Endothelial cell of umbilical vein (primary cell): ENCODE data around the gene BLNK. TPM values are rescaled to one million over a fixed set of nuclear protein-coding genes. Genes with fewer than 3 reads are reported as not detected.

ENCODE experiments used
- BruUV-seq: library from RNA; stranded (reverse); fragments of 400-500 nt; replicated peaks from 2 replicates; lab custom pipeline; 2021; lab: Mats Ljungman, UMichigan
- CTCF ChIA-PET: fragments of 300-600, 350-600 bp; sonication (Branson Sonifier 250); formaldehyde crosslinking; loops from one replicate; lab custom pipeline; 2021; ENCODE audit warnings: antibody characterized with exemption, inconsistent platforms; lab: Charles Lee
- POLR2A ChIA-PET: fragments of 300-600, 350-600 bp; sonication (Branson Sonifier 250); formaldehyde crosslinking; loops from one replicate; lab custom pipeline; 2021; ENCODE audit warnings: antibody characterized with exemption, inconsistent platforms; lab: Charles Lee
- DNase-seq: peaks from one replicate; pipeline ENCODE4 v3.0.0-alpha.2; 2011; ENCODE audit warnings: low read depth, low spot score
- FAIRE-seq: peaks from 2 replicates; lab custom pipeline; 2011; peaks lifted over from hg19 to GRCh38; lab: Jason Lieb, UNC
- H2AFZ ChIP-seq: 2 replicates; pipeline ENCODE4 v1.6.0; 2012; ENCODE audit warnings: low read depth, low read length, control low read depth, inconsistent platforms
- H3K27ac ChIP-seq: 2 replicates; pipeline ENCODE4 v1.5.1; 2011; ENCODE audit warnings: low read depth, mild to moderate bottlenecking, control low read depth, low read length, moderate library complexity; ENCODE audit not compliant: insufficient read depth
- H3K27me3 ChIP-seq, 2 experiments: 2 replicates each; pipeline versions ENCODE4 v1.6.0 to v1.6.1; 2011; ENCODE audit warnings: low read length in 2 of 2, mixed read lengths in 1 of 2; ENCODE audit not compliant: control insufficient read depth in 2 of 2, insufficient read depth in 2 of 2
- H3K36me3 ChIP-seq, 2 experiments: 2 replicates in 1 of 2; 3 replicates in 1 of 2; pipeline ENCODE4 v1.5.1; 2011; ENCODE audit warnings: low read length in 2 of 2, mild to moderate bottlenecking in 1 of 2, moderate library complexity in 1 of 2; ENCODE audit not compliant: control insufficient read depth in 2 of 2, insufficient read depth in 2 of 2; ENCODE audit errors: extremely low read depth in 1 of 2
- H3K4me1 ChIP-seq: 3 replicates; pipeline ENCODE4 v1.5.1; 2011; ENCODE audit warnings: mild to moderate bottlenecking, low read length; ENCODE audit not compliant: control insufficient read depth, insufficient read depth; ENCODE audit errors: extremely low read depth
- H3K4me2 ChIP-seq: 2 replicates; pipeline ENCODE4 v1.6.1; 2011; ENCODE audit warnings: low read length, control low read depth, mixed read lengths; ENCODE audit not compliant: insufficient read depth
- H3K4me3 ChIP-seq, 3 experiments: fragments of 200-600 bp in 1 of 3; sonication (generic), shearing (Covaris generic) in 1 of 3; replicated peaks in 1 of 3; 2 replicates each; pipeline ENCODE4 v1.5.1; 2011 to 2016; ENCODE audit warnings: control low read depth in 3 of 3, low read length in 3 of 3, mild to moderate bottlenecking in 2 of 3, inconsistent platforms in 1 of 3, low read depth in 1 of 3, moderate library complexity in 1 of 3; ENCODE audit not compliant: insufficient read depth in 1 of 3
- H3K79me2 ChIP-seq: 2 replicates; pipeline ENCODE4 v1.6.0; 2012; ENCODE audit warnings: low read length, inconsistent platforms; ENCODE audit not compliant: control insufficient read depth, insufficient read depth
- H3K9ac ChIP-seq: replicated peaks from 2 replicates; pipeline ENCODE3; 2011; ENCODE audit warnings: low read length, control low read depth; ENCODE audit not compliant: insufficient read depth; ENCODE audit errors: extremely low read depth
- H3K9me1 ChIP-seq: replicated peaks from 3 replicates; pipeline ENCODE4 v1.6.0; 2011; ENCODE audit warnings: mild to moderate bottlenecking, low read length; ENCODE audit not compliant: control insufficient read depth, insufficient read depth; ENCODE audit errors: extremely low read depth
- H3K9me3 ChIP-seq: replicated peaks from 2 replicates; pipeline ENCODE4 v1.5.1; 2012; ENCODE audit warnings: low read length, inconsistent platforms; ENCODE audit not compliant: control insufficient read depth, insufficient read depth
- H4K20me1 ChIP-seq: replicated peaks from 2 replicates; pipeline ENCODE3; 2011; ENCODE audit warnings: mild to moderate bottlenecking, low read length; ENCODE audit not compliant: control insufficient read depth, insufficient read depth; ENCODE audit errors: extremely low read depth
- EZH2 ChIP-seq: IDR thresholded peaks from 2 replicates; pipeline ENCODE4 v1.6.1; 2012; ENCODE audit warnings: borderline replicate concordance, low read depth, mild to moderate bottlenecking, moderate library complexity, low read length, inconsistent platforms; ENCODE audit not compliant: severe bottlenecking
- FOS ChIP-seq: IDR thresholded peaks from 2 replicates; pipeline ENCODE4 v1.6.1; 2011; ENCODE audit warnings: mild to moderate bottlenecking, low read length, moderate library complexity, borderline replicate concordance; ENCODE audit not compliant: insufficient read depth
- GATA2 ChIP-seq: IDR thresholded peaks from 2 replicates; pipeline ENCODE4 v1.7.0; 2011; ENCODE audit warnings: low read depth, mild to moderate bottlenecking, moderate library complexity, mixed read lengths, low read length; ENCODE audit not compliant: insufficient read length, insufficient read depth
- JUN ChIP-seq: IDR thresholded peaks from 2 replicates; pipeline ENCODE4 v1.6.1; 2011; ENCODE audit warnings: borderline replicate concordance, low read depth; ENCODE audit not compliant: insufficient read length, insufficient read depth
- MAX ChIP-seq: IDR thresholded peaks from 2 replicates; pipeline ENCODE4 v1.6.1; 2011; ENCODE audit not compliant: insufficient read depth, insufficient read length
- MYC ChIP-seq: IDR thresholded peaks from one replicate; pipeline ENCODE4 v1.6.1; 2011; ENCODE audit warnings: mild to moderate bottlenecking, low read depth, low read length
- POLR2A ChIP-seq: IDR thresholded peaks from 2 replicates; pipeline ENCODE4 v1.6.1; 2012; ENCODE audit warnings: low read depth, mild to moderate bottlenecking, control low read depth, low read length
- POLR2AphosphoS5 ChIP-seq: IDR thresholded peaks from 2 replicates; pipeline ENCODE4 v1.6.1; 2012; ENCODE audit warnings: low read depth, mild to moderate bottlenecking, control low read depth, low read length, moderate library complexity; ENCODE audit not compliant: insufficient read depth
- dilution Hi-C: fragments of 300-500 bp; cut with MboI; formaldehyde crosslinking; loops from one replicate; pipeline ENCODE4 v1.15.0; 2019; ENCODE audit warnings: low sequenced_read_pairs; ENCODE audit not compliant: extremely low pct_ligation_motif_present
- intact Hi-C: fragments of 100-400 bp; cut with micrococcal nuclease; formaldehyde crosslinking; loops from one replicate; pipeline ENCODE4 v1.10.0; 2022
- polyA plus RNA-seq, 4 experiments: library from polyadenylated mRNA; depleted of rRNA in 3 of 4; stranded (reverse) in 3 of 4; unstranded in 1 of 4; fragments of >200 nt; gene quantifications; 2 replicates each; pipeline versions ENCODE4 v1.2.1 to v1.2.3, GENCODE V29; 2011 to 2012; ENCODE audit warnings: missing spikeins in 1 of 4
- total RNA-seq: library from RNA; stranded (reverse); gene quantifications from 2 replicates; pipeline ENCODE4 v1.2.3, GENCODE V29; 2021
- TF ChIP-seq, protein P1 (sequence below), 2 donors: IDR thresholded peaks; 1 replicate in 1 of 2; 2 replicates in 1 of 2; pipeline ENCODE4 v1.5.1; 2011; ENCODE audit warnings: low read length in 2 of 2, mild to moderate bottlenecking in 2 of 2, moderate library complexity in 2 of 2, control low read depth in 1 of 2, inconsistent platforms in 1 of 2, low read depth in 1 of 2; ENCODE audit not compliant: insufficient read depth in 1 of 2; ENCODE audit errors: extremely low read depth in 1 of 2

The BLNK gene
- total and polyA plus RNA-seq, 2 donors (not counting 3 experiments of a cell fraction or from before 2014, with no cell fraction given), result not detected

DNA sequence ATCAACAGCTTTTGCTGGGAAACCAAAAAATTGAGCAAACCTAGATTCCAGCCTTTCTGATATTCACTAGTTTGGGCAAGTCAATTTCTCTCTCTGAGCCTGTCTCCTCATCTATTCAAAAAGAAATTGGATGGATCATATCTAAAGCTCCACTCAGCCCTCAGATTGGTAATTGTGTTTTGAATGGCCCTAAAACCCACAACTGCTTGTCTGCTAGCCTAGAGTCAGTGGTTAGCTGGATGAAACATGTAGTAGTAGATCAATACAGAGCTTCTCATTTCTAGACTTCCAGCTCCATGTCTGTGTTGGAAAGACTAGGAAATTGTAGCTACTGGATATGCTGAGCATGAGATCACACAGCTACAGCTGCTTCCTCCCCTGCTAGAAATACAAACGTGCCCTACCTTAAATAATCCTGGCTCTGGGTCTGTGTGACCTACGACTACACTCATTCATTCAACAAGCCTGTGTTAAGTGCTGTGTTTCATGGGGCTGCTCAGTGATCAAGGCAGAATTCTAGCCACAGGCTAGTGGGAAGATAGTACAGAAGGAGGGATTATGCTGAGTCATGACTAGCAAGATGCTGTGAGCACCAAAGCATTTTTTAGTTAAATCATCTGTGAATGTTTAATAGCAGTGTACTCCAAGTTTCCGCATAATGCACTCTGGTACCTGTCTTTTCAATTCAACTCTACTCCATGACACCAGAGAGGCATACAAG is 48.5 kb upstream of the BLNK start:
- dilution Hi-C loops (no loop called here), intact Hi-C loops (no loop called here)
- POLR2A ChIA-PET, result no interaction called here
- Histone ChIP-seq H3K9me3 (no peaks in the 10 kb centered on the region), H3K27me3 (no peaks in the 10 kb centered on the region), H4K20me1 (no peaks in the 10 kb centered on the region), H3K4me1 (no peaks in the 10 kb centered on the region), H3K9me1 (no peaks in the 10 kb centered on the region), H3K4me3 (no peak overlapping the region), H3K9ac (no peak overlapping the region), H2AFZ (no peak overlapping the region), H3K36me3 (no peaks in the 10 kb centered on the region), H3K4me2 (no peak overlapping the region), H3K79me2 (no peaks in the 10 kb centered on the region), H3K27ac (no peak overlapping the region)
- no TSS peak for BruUV-seq
- DNase-seq, result no peak
- no peak for FAIRE-seq
- CTCF ChIA-PET, result interaction anchor here (0.9 to 2.1 kb wide), 3 partner anchors 15 to 303 kb away, joined by 3 to 6 read pairs (median 6); no protein-coding TSS in a partner anchor
- no peak for TF ChIP-seq FOS
- no peak for TF ChIP-seq GATA2
- TF ChIP-seq, protein P1, sequence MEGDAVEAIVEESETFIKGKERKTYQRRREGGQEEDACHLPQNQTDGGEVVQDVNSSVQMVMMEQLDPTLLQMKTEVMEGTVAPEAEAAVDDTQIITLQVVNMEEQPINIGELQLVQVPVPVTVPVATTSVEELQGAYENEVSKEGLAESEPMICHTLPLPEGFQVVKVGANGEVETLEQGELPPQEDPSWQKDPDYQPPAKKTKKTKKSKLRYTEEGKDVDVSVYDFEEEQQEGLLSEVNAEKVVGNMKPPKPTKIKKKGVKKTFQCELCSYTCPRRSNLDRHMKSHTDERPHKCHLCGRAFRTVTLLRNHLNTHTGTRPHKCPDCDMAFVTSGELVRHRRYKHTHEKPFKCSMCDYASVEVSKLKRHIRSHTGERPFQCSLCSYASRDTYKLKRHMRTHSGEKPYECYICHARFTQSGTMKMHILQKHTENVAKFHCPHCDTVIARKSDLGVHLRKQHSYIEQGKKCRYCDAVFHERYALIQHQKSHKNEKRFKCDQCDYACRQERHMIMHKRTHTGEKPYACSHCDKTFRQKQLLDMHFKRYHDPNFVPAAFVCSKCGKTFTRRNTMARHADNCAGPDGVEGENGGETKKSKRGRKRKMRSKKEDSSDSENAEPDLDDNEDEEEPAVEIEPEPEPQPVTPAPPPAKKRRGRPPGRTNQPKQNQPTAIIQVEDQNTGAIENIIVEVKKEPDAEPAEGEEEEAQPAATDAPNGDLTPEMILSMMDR (IDR thresholded peaks at IDR 0.05; ENCODE audit: extremely low read depth in 1 of 2, insufficient read depth in 1 of 2, low read depth in 1 of 2, low read length in 2 of 2), result no peak
- no peak for TF ChIP-seq JUN
- no peak for TF ChIP-seq EZH2
- TF ChIP-seq MAX, result no peak
- no peak for TF ChIP-seq MYC
- TF ChIP-seq POLR2AphosphoS5, result no peak
- TF ChIP-seq POLR2A, result no peak
